Upper lobe of left lung (tissue), 4 donors: ENCODE results near the gene TBC1D25.

Source experiments
- EP300 ChIP-seq, 4 donors: sonication (generic); formaldehyde crosslinking; IDR thresholded peaks; one replicate each; pipeline ENCODE4 v1.5.1; 2017; ENCODE audit warnings: antibody characterized with exemption in 4 of 4, control low read depth in 2 of 4
- POLR2A ChIP-seq, 4 donors: fragments of 450-650 bp; IDR thresholded peaks; one replicate each; pipeline ENCODE4 v1.5.1; 2016 to 2017; ENCODE audit warnings: antibody characterized with exemption in 4 of 4, mild to moderate bottlenecking in 2 of 4
- POLR2AphosphoS5 ChIP-seq, 2 donors: sonication (generic); formaldehyde crosslinking; IDR thresholded peaks; one replicate each; pipeline ENCODE4 v1.5.1; 2017; ENCODE audit warnings: antibody characterized with exemption in 2 of 2

- TF ChIP-seq POLR2AphosphoS5 (IDR thresholded peaks at IDR 0.05) = no peak
- no peak for TF ChIP-seq EP300 (IDR thresholded peaks at IDR 0.05)
- TF ChIP-seq POLR2A (IDR thresholded peaks at IDR 0.05) = no peak
These were observed 66.6 kb downstream of the TBC1D25 start for GRCh38 chrX:48606091-48606490.
